Testis (tissue), 3 donors: ENCODE measurements around the gene POPDC3. TPM values are rescaled to one million over a fixed set of nuclear protein-coding genes. Genes with fewer than 3 reads are reported as not detected.
"Not testable (repeated sequence)": the region's sequence is repeated elsewhere in the genome, so short reads cannot be mapped to it uniquely, and the experiment has no call there.

Source experiments
- DNase-seq: peaks from one replicate; pipeline ENCODE4 v3.0.0-alpha.2; 2019
- H3K27ac ChIP-seq, 2 donors: fragments of 200-600 bp; sonication (generic); one replicate each; pipeline ENCODE4 v1.5.1; 2019
- H3K27me3 ChIP-seq: fragments of 200-600 bp; sonication (generic); one replicate; pipeline ENCODE4 v1.5.1; 2019
- H3K36me3 ChIP-seq: fragments of 200-600 bp; sonication (generic); one replicate; pipeline ENCODE4 v1.5.1; 2017; ENCODE audit warnings: low read depth; ENCODE audit errors: missing control alignments
- H3K4me1 ChIP-seq: fragments of 200-600 bp; sonication (generic); one replicate; pipeline ENCODE4 v1.5.1; 2019
- H3K4me3 ChIP-seq, 2 donors: fragments of 200-600 bp; sonication (generic); one replicate each; pipeline ENCODE4 v1.5.1; 2017 to 2019
- H3K9me3 ChIP-seq: fragments of 200-600 bp; sonication (generic); one replicate; pipeline ENCODE4 v1.5.1; 2017
- CTCF ChIP-seq, 3 experiments: fragments of 450-650 bp in 2 of 3; fragments of 200-600 bp in 1 of 3; sonication (generic) in 1 of 3; IDR thresholded peaks; one replicate each; pipeline ENCODE4 v1.5.1; 2016 to 2019; ENCODE audit warnings: antibody characterized with exemption in 3 of 3, mild to moderate bottlenecking in 2 of 3, moderate library complexity in 1 of 3
- POLR2A ChIP-seq: fragments of 450-650 bp; IDR thresholded peaks from one replicate; pipeline ENCODE4 v1.6.1; 2017; ENCODE audit warnings: antibody characterized with exemption, mild to moderate bottlenecking, moderate library complexity
- WGBS, 2 donors: methylation state at CpG; one replicate each; pipeline ENCODE4 v1.1.5; 2018; 5-methylcytosine and 5-hydroxymethylcytosine counted together
- intact Hi-C: fragments of 100-400 bp; cut with DNase I; formaldehyde crosslinking; loops from one replicate; pipeline ENCODE4 v1.15.1; 2023; ENCODE audit warnings: low total_unique reads
- polyA plus RNA-seq: library from polyadenylated mRNA; stranded (reverse); fragments of 350-450 nt; fragmentation: Illumina TruSeq; extraction: RNeasy Lipid Tissue Mini Kit (QIAGEN cat#74804); gene quantifications from one replicate; pipeline ENCODE4 v1.2.3, GENCODE V29; 2014; ENCODE audit warnings: low read depth, low replicate concordance; ENCODE audit not compliant: insufficient read depth
- total RNA-seq, 2 donors: library from RNA; depleted of rRNA; stranded (reverse); fragments of >200 nt; gene quantifications; one replicate each; pipeline ENCODE4 v1.2.3, GENCODE V29; 2016

Gene POPDC3
- total and polyA plus RNA-seq, 3 donors from 2014 or later = 7.8 to 13.8 (median 9.8) TPM

GRCh38 chr6:105220186-105220585 is 40.4 kb upstream of the POPDC3 start:
- intact Hi-C loops = no loop called here
- Histone ChIP-seq H3K27me3 (no peaks in the 10 kb centered on the region), H3K4me3 (no peak overlapping the region), H3K4me1 (no peaks in the 10 kb centered on the region), H3K27ac (no peak overlapping the region), H3K36me3 (no peaks in the 10 kb centered on the region), H3K9me3 (no peaks in the 10 kb centered on the region)
- TF ChIP-seq POLR2A = no peak
- TF ChIP-seq CTCF (IDR thresholded peaks at IDR 0.05) = no peak
- WGBS, 2 donors = 89 to 98% methylated on average over 5 of the region's 5 CpGs
- DNase-seq = no peak

DNA sequence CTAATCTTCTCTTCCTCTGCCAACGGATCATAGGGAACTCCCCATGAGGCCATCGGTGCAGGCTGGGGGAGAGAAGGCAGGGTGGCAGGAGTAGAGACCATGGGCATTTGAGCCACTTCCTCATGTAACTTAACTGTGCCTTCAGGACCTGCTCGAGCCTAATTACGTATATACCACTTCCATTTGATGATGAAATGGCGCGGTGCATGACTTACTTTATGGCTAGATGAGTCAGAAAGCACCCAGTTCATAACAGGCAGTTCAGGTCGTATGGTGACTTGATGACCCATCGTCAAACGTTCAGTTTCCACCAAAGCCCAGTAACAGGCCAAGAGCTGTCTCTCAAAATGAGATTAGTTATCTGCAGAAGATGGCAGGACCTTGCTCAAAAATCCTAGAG is 39.4 kb upstream of the POPDC3 start:
- H3K27ac ChIP-seq, H3K36me3 ChIP-seq, H3K9me3 ChIP-seq, DNase-seq, intact Hi-C loops, H3K27me3 ChIP-seq, H3K4me1 ChIP-seq, H3K4me3 ChIP-seq: not testable (repeated sequence)
- WGBS, 2 donors = 91% methylated on average over 8 to 9 of the region's 9 CpGs

DNA sequence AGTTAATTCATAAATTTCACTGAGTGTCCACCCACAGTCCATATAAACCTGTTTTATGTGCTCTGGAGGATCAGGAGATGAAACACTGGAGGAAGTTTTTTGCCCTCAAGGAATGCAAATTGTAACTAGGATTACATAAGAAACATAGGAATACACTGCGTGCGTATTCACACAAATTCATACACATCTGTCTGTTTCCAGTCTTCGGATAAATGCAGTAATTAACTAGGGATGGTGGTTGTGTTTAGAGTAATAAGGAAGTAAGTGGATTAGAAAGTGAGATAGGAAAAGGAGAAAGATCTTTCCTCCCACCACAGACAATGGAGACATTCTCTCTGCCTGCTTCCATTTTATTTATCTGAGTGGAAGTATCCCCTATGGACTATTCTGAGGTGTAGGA is 35.7 kb upstream of the POPDC3 start:
- Histone ChIP-seq H3K27ac (no peak overlapping the region), H3K36me3 (no peaks in the 10 kb centered on the region), H3K9me3 (no peaks in the 10 kb centered on the region), H3K27me3 (no peaks in the 10 kb centered on the region), H3K4me3 (no peak overlapping the region), H3K4me1 (no peaks in the 10 kb centered on the region)
- intact Hi-C loops = no loop called here
- TF ChIP-seq CTCF (IDR thresholded peaks at IDR 0.05) = no peak
- no peak for DNase-seq
- 79 to 84% methylated on average over 3 of the region's 3 CpGs for WGBS, 2 donors

- H3K27me3 ChIP-seq = no peaks in the 10 kb centered on the region
- H3K9me3 ChIP-seq = no peaks in the 10 kb centered on the region
- no peaks in the 10 kb centered on the region for H3K4me1 ChIP-seq
- no peak overlapping the region for H3K4me3 ChIP-seq
- no peak for DNase-seq
- H3K36me3 ChIP-seq = no peaks in the 10 kb centered on the region
- no peak for TF ChIP-seq POLR2A
- no peak for TF ChIP-seq CTCF (IDR thresholded peaks at IDR 0.05)
- no peak overlapping the region for H3K27ac ChIP-seq
- intact Hi-C loops = no loop called here
These were observed 34.9 kb upstream of the POPDC3 start for GRCh38 chr6:105214668-105215067.

- no peaks in the 10 kb centered on the region for H3K9me3 ChIP-seq
- intact Hi-C loops = no loop called here
- no peaks in the 10 kb centered on the region for H3K27me3 ChIP-seq
- DNase-seq = no peak
- H3K4me1 ChIP-seq = no peaks in the 10 kb centered on the region
- H3K4me3 ChIP-seq = no peak overlapping the region
- no peak overlapping the region for H3K27ac ChIP-seq
- H3K36me3 ChIP-seq = no peaks in the 10 kb centered on the region
- TF ChIP-seq CTCF (IDR thresholded peaks at IDR 0.05) (no peak), POLR2A (no peak)
These were observed 33.5 kb upstream of the POPDC3 start for GRCh38 chr6:105213272-105213671.
